Stimulated activated CD8-positive, alpha-beta memory T cell treated with anti-CD3 and anti-CD28 coated beads, Interleukin-12 subunit alpha, Interleukin-12 subunit beta, amount 100 ng/mL, for 24 hours (primary cell): ENCODE data around the gene VAT1.

Experiments
- DNase-seq: peaks from one replicate; pipeline ENCODE4 v3.0.0-alpha.2; 2020; ENCODE audit errors: extremely low read depth

VAT1 gene

DNA sequence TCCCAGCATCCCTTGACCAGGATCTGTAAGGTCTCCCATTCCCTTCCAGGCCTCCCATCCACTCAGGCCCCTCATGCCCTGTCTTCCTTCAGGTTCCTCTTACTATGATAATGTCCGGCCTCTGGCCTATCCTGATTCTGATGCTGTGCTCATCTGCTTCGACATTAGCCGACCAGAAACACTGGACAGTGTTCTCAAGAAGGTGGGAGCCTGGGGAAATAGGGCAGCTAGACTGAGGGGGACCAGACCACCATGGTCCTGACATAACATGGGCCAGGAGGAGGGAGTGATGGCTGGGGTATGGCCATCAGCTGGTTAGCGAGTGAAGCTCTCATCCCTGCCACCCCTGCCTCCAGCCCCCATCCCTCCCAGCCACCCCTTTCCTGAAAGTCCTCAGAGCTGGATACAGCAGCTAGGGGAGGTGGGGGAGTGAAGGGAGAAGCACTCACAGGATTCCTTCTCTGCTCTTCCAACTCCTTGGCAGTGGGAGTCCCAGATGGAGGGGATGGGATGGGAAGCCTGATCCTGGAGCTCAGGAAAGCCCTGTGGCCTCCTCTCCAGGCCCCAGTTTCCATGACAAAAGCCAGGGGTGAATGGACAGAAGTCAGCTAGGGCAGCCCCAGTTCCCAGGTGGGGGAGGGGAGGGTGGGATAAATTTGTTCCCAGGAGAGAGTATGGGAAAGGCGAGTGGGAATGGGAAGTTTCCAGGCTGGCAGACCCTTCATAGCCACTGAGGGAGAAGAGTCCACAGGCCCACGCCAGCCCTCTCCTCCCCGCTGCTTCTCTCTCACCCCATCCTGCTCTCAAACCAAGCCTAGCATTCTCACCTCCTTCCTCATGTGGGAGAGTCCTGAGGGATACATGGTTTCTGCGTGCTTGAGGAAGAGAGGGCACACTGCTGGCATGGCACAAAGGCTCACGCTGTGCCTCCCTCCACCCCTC lies 5.2 kb upstream of the VAT1 start:
- no peak for DNase-seq

DNA sequence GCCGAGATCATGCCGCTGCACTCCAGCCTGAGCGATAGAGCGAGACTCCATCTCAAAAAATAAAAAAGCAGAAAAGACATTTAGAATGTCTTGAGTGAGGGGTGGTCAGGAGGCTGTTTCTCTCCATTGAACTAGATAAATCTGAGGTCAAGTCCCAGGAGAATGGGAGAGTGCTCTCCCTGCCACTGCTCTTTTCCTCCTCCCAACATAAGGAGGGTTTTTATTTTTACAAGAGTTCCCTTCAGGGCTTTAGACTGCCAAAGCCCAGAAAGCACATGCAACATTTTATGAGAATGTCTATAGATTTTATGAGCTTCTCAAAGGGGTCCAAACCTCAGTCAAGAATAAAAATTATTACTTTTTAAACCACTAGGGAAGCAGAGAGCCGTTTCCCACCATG lies 4.4 kb upstream of the VAT1 start:
- DNase-seq = no peak

DNA sequence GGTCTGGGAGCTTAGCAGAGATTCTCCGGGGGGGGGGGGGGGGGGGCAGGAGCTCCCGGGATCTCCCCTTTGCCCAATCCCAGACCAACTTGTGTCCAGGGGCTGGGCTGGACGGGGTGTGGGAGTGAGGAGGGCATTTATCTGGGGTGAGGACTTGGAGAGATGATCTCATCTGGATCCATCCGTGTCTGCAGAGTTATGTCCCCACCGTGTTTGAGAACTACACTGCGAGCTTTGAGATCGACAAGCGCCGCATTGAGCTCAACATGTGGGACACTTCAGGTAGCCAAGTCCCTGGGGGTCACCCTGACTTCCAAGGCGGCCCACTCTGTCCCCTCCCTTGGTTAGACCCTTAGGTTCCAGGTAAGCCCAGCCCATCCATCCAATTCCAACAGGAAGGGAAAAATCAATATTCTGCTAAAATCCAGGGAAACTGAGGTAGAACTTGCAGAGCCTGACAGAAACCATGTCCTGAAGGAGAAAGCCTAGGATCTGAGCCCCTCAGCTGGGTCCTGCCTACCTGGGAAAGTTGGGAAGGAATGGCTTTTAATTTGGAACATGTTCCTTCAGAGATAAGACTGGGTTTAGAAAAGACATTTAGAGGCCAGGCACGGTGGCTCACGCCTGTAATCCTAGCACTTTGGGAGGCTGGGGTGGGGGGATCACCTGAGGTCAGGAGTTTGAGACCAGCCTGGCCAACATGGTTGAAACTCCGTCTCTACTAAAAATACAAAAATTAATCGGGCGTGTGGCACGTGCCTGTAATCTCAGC lies 3.8 kb upstream of the VAT1 start:
- DNase-seq = no peak

DNA sequence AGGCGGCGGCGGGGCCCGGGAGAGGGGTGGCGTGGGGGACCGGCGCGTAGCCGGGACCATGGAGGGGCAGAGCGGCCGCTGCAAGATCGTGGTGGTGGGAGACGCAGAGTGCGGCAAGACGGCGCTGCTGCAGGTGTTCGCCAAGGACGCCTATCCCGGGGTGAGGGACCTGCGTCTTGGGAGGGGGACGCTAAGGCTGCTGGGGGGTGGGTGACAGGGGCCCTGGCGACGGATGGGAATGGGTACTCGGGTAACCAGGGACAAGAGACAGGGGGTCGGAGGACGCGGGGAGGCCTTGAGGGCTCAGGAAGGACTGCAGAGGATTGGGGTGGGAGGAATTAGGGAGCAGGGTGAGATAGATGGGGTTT lies 3.1 kb upstream of the VAT1 start:
- no peak for DNase-seq

DNA sequence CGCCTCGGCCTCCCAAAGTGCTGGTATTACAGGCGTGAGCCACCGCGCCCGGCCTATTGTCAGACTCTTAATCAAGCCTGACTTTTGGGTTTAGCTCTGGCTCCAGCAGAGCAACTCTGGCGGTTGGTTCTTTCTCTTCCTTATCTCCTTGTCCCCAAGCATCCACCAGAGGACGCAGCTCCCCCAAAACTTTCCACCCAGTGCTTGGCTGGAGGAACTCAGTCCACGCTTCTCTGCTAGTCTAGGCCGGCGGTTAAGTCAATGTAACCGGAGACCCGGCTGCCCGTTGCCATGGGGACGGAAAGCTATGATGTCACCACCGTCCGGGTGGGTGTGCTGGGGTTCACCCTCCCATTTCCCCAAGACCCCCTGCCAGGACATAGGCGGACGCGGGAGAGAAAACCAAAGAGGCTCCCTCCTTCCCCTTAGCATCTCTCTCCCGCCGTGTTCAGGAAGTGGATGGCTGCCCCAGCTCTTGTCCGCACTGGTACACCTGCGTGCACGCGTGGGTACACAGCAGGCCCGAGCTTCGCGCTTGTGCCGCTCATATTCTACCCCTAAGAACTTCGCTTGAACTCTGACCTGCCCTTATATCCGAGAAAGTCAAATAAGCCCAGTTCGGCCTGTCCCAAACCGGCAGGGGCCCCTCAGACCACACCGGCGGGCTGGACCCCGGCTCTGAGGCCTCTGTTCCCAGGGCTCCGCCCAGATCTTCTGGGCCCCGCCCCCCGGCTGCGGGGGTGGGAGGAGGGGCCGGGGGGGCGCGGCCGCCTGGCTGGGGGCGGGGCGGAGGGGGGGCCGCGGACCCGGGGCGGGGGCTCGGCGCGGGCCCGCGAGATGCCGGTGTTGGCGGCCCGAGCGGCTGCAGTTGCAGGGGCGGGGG lies 2.5 kb upstream of the VAT1 start, which contains the start of gene RND2:
TSS of gene RND2 (plus strand) at position 825 of the 883 bp plus-strand sequence. CDS start 117 bp downstream, outside the sequence.
- DNase-seq = peak; percentile 39

DNA sequence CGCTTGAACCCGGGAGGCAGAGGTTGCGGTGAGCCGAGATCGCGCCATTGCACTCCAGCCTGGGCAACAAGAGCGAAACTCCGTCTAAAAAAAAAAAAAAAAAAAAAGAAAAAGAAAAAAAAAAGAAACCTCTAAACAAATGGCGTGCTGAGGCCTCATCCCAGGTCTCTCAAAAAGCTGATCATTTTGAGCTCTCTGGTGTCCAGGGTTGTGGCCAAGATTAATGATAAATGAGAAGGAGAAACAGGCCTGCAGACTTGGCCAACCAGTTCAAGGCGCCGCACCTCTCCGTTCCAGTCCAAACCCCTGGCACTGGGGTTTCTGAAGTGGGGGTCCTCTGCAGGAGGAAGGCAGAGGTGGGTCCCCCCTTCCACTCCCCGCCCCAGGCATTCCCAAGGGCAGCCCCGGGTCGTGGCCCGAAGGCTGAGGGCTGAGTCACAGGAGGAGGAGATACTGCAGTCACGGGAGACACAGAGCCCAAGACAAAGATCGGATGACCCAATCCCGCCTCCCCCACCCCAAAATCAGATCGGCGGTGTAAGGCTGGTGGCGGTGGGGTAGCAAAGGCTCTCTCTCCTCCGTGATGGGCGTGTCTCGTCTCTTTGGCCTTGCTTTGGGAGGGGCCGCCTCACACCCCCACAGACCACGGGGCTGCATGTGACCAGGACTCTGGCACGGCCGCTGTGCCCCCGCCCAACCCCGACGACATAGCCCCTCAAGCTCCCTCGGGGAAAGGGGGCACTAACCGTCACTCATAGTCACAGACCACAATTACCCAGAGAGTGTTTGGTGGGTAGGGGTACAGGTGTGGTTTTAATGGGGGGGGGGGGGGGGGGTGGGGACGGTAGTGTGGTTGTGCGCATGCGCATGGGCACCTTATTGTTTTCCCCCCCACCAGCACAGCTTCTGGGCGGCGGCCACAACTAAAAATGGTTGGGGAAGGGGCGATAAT lies 1.1 kb downstream of the VAT1 start:
- no peak for DNase-seq

DNA sequence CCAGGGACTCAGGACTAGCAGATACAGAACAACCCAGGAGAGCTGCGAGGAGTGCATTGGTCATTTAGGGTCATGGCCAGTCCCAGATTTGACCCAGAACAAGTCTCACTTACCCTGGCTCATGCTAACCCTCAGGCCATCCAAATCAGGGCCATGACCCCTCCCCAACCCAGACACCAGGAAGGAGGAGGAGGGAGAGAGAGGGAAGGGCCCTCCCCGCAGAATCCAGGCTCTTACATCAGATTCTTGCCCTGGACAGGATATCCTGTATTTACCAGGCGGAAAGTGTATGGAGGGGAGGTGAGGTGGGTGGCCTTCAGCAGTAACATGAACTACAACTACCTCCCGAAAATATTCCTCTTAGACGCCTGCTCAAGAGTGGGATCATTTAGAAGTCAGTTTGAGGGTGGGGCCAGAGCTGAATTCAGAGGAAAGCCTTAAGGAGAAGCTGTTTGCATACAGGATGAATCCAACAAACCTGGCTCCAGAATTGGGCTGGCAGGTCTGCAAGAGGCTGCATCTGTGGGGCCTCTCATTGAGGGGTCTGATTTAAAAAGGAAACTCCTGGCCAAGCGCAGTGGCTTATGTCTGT lies 2.1 kb downstream of the VAT1 start:
- no peak for DNase-seq

DNA sequence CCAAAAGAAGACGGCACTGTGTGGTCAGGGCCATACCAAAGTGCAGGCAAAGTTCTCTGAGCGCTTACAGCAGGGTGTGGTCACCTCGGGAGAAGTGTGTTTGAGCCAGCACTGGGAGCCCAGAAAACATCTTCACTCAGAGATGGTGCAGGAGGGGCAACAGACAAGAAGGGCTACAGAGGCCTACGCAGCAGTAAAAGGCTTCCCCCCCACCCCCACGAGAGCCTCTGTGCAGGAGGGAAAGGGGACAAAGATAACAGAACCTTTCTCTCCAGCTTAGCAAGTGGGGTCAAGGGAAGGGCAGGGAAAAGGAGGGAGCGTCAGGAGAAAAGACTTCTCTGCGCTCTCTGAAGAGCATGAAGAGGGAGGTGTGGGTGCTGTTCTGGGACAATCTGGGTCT lies 2.8 kb downstream of the VAT1 start:
- DNase-seq = no peak

DNA sequence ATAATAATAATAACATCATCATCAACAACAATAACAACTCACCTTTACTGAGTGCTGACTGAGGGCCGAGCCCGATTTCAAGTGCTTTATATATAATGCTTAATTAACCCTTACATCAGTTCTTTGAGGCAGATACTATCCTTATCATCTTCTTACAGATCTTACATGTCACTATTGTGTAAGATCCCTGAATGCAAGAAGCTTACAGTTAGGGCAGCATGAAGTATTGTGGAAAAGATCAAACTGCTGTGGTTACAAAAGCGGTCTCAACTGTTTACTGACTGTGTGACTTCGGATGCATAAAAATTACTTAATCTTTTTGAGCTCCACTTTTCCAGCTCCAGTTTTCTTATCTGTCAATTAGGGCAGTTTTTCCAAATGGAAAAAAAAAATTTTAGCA lies 3.3 kb downstream of the VAT1 start:
- no peak for DNase-seq

DNA sequence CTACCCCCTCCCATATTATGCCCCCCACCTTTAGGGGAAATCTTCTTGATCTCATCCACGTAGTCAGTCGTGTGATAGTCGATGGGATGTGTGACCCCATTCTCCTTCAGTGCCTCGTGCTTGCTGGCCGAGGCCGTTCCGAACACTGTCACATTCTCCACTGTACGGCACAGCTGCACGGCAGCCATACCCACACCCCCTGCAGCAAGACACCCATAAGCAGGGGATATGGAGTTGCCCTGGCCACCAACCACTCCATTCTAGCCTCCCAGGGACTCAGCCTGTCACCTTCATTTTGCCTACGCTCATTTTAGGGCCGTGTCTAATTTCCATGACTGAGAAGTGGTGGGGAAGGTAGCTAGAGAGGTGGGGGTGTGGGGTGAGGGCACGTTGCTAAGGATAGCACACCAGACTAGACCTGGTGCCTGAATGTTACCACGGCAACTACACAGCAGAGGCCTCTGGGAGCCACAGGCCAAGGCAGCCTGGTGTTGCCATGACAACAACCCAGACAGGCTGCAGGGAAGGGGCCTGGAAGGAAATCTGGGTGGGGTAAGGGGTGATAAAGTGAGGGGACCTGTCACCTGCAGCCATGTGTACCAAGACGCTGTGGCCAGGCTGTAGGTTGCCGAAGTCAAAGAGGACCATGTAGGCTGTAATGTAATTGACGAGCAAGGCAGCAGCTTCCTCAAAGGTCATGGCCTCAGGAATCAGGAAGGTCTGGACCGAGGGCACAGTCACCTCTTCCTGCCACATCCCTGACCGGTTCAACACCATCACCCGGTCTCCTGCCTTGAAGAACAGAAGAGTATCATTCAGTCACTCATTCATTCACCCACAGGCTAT lies 4.0 kb downstream of the VAT1 start:
- no peak for DNase-seq

DNA sequence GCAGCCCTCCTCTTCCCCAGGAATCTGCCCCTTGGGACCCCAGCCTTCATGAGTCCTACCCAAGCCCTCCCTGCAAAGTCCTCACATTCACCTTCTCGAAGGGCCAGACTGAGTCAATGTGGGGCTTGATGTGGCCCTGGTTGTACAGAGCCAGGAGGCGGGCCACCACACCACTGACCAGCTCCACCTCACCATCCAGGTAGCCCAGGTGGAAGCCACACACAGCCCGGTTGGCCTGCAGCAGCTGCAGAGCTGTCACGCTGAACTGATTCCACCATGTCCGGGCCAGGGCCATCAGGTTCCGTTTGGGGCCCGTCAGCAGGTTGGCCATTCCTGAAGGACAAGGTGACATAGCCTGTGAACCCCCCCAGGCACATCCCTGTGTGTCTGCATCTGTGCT lies 6.0 kb downstream of the VAT1 start:
- no peak for DNase-seq

DNA sequence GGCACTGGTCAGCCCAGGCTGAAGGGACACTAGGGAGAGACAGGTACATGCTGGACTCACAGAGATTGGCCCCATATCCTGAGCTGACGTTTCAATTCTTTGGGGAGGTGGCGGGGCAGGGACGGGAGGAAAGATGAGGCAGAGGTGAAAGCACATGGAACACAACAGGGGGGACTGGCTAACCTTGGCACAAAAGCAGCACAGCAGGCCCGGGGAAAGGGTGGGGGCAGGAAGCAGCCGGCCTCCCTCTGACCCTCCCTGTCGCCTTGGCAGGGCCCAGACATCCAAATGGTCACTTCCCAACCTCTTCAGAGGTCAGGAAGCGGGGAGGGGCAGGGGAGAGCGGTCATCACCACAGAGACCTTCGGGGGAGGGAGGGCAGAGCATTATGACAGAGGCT lies 6.6 kb downstream of the VAT1 start:
- no peak for DNase-seq

DNA sequence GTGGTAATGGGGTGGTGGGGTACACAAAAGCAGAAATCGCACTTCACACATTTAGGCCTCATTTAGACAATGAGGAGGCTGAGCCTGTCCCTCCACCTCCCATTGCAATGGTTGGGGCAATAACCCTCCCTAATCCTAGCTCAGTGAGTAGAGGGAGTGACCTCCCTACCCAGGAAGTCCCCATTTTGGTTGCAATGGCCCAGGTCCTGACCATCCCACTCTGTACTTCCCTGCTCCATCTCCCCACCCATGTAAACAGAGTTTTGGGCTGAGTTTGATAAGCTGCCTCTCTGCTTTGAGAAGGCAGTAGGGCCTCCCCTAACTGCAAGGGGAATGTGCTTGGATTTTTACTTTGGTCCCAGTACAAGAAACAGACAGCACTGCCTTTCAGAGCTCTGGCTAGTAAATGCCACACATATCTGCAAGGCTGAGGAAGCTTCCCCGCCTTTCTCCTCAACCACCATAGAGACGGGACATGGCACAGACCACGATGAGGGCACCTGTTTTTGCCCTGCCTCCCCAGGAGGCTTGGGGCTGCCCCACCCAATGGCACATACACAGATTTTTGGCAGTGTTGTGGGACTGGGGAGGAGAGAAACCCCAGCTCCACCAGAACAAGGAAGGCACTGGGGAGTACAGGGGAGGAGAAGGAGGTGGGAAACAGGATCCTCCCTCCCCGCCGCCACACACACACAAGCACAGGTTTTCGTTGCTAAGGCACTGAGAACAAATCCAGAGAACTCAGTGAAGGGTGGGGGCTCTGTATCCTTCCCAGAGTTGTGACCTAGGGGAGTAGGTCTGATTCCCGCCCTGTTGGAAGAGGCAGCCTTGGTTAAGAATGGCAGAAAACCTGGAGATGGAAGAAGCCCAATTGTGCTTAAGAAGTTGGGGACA lies 7.3 kb downstream of the VAT1 start:
- no peak for DNase-seq

DNA sequence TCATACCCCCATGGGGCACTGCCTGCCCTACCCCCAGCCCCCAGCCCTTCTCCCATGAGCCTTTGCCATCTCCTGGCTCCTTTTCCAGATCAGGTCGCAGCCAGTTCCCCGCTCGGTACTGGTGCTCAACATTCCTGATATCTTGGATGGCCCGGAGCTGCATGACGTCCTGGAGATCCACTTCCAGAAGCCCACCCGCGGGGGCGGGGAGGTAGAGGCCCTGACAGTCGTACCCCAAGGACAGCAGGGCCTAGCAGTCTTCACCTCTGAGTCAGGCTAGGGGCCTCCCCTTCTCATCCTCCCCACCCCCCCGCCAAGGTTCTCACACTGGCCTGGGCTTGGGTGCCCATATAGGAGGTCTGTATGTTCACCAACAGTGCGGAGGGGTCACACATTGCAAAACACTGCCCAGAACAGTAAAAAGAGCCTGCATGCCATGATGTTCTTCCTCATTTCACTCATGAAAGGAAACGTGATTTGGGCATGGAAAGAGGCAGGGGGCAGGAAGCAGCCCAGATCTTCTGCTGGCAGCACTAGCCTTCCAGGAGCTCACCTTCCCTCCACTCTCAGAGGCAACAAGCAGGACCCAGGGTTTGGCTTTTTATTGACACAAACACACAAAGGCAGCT lies 8.1 kb downstream of the VAT1 start:
- no peak for DNase-seq

DNA sequence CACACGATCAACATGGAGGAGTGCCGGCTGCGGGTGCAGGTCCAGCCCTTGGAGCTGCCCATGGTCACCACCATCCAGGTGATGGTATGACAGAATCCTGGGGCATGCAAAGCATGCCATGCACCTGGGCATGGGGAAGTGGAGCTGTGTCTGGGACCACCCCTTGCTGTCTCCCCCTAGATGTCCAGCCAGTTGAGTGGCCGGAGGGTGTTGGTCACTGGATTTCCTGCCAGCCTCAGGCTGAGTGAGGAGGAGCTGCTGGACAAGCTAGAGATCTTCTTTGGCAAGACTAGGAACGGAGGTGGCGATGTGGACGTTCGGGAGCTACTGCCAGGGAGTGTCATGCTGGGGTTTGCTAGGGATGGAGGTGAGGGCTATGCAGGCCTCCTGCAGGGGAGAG lies 8.9 kb downstream of the VAT1 start:
- no peak for DNase-seq

DNA sequence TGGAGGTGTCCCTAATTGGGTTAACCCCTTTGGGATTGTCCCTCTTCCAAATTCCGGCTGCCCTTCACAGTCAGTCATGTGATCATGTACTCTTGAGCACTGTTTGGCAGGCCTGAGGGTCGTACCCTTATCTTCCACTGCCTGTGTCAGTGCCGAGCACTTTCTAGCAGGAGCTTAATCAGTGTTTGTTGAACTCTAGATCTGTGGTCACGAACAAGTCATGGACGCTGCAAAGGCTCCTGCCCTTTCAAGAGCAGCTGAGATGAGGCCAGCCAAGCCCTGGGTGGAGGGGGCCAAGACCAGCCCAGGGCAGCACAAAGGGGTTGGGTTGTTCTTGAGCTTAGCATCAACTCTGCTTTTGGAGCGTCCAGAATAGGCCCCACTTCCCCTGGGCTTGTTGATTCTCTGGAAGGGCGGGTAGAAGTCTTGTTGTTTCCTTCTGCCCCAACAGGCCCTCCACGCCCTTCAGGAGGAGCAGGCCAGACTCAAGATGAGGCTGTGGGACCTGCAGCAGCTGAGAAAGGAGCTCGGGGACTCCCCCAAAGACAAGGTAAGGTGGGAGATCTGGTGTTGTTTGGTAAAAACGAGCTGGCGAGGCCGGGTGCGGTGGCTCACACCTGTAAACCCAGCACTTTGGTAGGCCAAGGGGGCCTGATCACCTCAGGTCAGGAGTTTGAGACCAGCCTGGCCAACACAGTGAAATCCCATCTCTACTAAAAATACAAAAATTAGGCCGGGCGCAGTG lies 10.3 kb downstream of the VAT1 start:
- DNase-seq = no peak

DNA sequence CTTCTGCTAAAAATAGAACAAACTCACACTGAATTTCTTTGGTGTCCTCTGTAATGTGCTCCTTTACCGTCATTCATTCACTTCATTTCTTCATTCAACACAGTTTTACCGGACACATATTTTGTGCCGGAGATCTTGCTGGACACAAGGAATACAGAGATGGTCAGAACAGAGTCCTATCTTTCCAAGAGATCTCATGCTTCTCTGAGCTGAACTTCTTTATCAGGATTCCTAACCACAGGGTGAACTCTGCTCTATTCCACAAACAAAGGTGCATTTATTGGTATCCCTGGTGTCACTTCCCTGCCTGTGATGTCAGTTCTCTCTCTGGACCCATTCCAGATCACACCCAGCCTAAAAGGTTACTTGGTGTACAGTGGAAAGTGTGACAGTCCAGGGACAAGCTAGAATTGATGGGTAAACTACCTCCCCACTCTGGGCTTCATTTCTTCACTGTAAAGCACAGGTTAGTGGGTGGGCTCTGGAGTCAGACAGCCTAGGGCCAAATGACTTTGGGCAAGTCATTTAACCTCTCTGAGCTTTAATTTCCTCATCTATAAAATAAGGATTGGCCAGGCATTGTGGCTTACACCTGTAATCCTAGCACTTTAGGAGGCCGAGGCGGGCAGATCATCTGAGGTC lies 11.4 kb downstream of the VAT1 start:
- DNase-seq = no peak
